ENCODE measurements around the gene FAF2.

FAF2 gene

DNA sequence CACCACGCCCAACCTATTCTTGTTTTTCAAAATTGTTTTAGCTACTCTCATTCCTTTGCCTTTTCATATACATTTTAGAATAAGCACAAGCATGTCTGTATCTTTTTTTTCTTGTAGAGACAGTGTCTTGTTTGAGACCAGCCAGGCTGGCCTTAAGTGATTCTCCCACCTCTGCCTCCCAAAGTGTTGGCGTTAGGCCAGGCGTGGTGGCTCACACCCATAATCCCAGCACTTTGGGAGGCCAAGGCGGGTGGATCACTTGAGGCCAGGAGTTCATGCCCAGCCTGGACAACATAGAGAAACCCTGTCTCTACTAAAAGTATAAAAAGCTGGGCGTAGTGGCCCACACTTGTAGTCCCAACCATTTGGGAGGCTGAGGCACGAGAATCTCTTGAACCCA, 76.0 kb downstream of the FAF2 start:
- TF ChIP-seq, protein P1, sequence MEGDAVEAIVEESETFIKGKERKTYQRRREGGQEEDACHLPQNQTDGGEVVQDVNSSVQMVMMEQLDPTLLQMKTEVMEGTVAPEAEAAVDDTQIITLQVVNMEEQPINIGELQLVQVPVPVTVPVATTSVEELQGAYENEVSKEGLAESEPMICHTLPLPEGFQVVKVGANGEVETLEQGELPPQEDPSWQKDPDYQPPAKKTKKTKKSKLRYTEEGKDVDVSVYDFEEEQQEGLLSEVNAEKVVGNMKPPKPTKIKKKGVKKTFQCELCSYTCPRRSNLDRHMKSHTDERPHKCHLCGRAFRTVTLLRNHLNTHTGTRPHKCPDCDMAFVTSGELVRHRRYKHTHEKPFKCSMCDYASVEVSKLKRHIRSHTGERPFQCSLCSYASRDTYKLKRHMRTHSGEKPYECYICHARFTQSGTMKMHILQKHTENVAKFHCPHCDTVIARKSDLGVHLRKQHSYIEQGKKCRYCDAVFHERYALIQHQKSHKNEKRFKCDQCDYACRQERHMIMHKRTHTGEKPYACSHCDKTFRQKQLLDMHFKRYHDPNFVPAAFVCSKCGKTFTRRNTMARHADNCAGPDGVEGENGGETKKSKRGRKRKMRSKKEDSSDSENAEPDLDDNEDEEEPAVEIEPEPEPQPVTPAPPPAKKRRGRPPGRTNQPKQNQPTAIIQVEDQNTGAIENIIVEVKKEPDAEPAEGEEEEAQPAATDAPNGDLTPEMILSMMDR (IDR thresholded peaks at IDR 0.05) = no peak
- no peak overlapping the region for H2AFZ ChIP-seq
- H3K36me3 ChIP-seq (ENCODE audit: control insufficient read depth, insufficient read depth, low read length) = no peaks in the 10 kb centered on the region
- H3K27ac ChIP-seq = no peak overlapping the region
- H3K4me2 ChIP-seq (ENCODE audit: low read length) = no peak overlapping the region
- H3K79me2 ChIP-seq = no peaks in the 10 kb centered on the region
- H3K27me3 ChIP-seq (ENCODE audit: control insufficient read depth, insufficient read depth, low read length) = no peaks in the 10 kb centered on the region
- H3K4me1 ChIP-seq = no peaks in the 10 kb centered on the region
- no peaks in the 10 kb centered on the region for H3K9me3 ChIP-seq (ENCODE audit: control insufficient read depth, low read length)
- no peak overlapping the region for H3K4me3 ChIP-seq (ENCODE audit: low read depth, low read length)
- H3K9ac ChIP-seq = no peak overlapping the region

DNA sequence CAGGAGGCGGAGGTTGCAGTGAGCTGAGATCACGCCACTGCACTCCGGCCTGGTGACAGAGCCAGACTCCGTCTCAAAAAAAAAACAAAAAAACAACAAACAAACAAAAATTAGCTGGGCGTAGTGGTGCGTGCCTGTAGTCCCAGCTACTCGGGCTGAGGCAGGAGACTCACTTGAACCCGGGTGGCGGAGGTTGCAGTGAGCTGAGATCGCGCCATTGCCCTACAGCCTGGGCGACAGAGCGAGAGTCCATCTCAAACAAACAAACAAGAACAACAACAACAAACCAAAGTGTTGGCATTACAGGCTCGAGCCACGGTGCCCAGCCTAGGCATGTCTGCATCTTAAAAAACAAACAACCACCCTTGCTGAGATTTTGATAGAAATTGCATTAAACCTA, 76.8 kb downstream of the FAF2 start:
- no peak overlapping the region for H3K4me2 ChIP-seq (ENCODE audit: low read length)
- no peaks in the 10 kb centered on the region for H3K27me3 ChIP-seq (ENCODE audit: control insufficient read depth, insufficient read depth, low read length)
- no peaks in the 10 kb centered on the region for H3K9me3 ChIP-seq (ENCODE audit: control insufficient read depth, low read length)
- TF ChIP-seq, protein P1 (IDR thresholded peaks at IDR 0.05) = no peak
- no peak overlapping the region for H3K27ac ChIP-seq
- no peak overlapping the region for H3K4me3 ChIP-seq (ENCODE audit: low read depth, low read length)
- no peak overlapping the region for H3K9ac ChIP-seq
- H3K79me2 ChIP-seq = no peaks in the 10 kb centered on the region
- no peak overlapping the region for H2AFZ ChIP-seq
- H3K36me3 ChIP-seq (ENCODE audit: control insufficient read depth, insufficient read depth, low read length) = no peaks in the 10 kb centered on the region
- H3K4me1 ChIP-seq = no peaks in the 10 kb centered on the region

DNA sequence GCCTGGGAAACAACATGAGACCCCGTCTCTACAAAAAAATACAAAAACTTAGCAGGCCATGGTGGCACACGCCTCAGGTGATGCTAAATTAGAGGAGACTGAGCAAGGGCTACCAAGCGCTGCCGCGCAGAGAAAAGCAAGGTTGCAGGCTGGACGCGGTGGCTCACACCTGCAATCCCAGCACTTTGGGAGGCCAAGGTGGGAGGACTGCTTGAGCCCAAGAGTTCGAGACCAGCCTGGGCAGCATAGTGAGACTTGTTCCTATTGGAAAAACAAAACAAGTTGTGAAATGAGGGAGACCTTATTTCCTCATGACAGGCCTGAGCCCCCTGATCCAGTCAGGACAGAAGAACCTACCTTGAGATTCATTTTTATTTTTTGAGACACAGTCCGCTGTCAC, 77.5 kb downstream of the FAF2 start:
- H2AFZ ChIP-seq = no peak overlapping the region
- no peaks in the 10 kb centered on the region for H3K79me2 ChIP-seq
- H3K27ac ChIP-seq = no peak overlapping the region
- no peak overlapping the region for H3K9ac ChIP-seq
- no peak overlapping the region for H3K4me2 ChIP-seq (ENCODE audit: low read length)
- H3K27me3 ChIP-seq (ENCODE audit: control insufficient read depth, insufficient read depth, low read length) = no peaks in the 10 kb centered on the region
- H3K4me1 ChIP-seq = no peaks in the 10 kb centered on the region
- TF ChIP-seq, protein P1 (IDR thresholded peaks at IDR 0.05) = no peak
- H3K36me3 ChIP-seq (ENCODE audit: control insufficient read depth, insufficient read depth, low read length) = no peaks in the 10 kb centered on the region
- H3K9me3 ChIP-seq (ENCODE audit: control insufficient read depth, low read length) = no peaks in the 10 kb centered on the region
- no peak overlapping the region for H3K4me3 ChIP-seq (ENCODE audit: low read depth, low read length)

DNA sequence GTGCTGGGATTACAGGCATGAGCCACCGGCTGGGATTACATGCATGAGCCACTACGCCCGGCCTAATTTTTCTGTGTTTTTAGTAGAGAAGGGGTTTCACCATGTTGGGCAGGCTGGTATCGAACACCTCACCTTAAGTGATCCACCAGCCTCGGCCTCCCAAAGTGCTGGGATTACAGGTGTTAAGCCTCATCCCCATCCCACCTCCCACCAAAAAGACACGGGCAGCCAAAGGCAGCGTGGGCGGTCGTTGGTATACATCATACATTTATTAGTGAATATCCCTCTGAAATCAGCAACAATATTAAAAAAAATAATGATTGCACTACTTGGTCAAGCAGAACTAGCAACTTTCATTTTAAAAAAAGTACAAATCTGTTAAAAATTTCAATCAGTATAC, 78.3 kb downstream of the FAF2 start:
- H3K4me1 ChIP-seq = no peaks in the 10 kb centered on the region
- H3K4me3 ChIP-seq (ENCODE audit: low read depth, low read length) = no peak overlapping the region
- H3K36me3 ChIP-seq (ENCODE audit: control insufficient read depth, insufficient read depth, low read length) = no peaks in the 10 kb centered on the region
- TF ChIP-seq, protein P1 (IDR thresholded peaks at IDR 0.05) = no peak
- H3K79me2 ChIP-seq = no peaks in the 10 kb centered on the region
- H2AFZ ChIP-seq = no peak overlapping the region
- no peaks in the 10 kb centered on the region for H3K27me3 ChIP-seq (ENCODE audit: control insufficient read depth, insufficient read depth, low read length)
- H3K9me3 ChIP-seq (ENCODE audit: control insufficient read depth, low read length) = no peaks in the 10 kb centered on the region
- H3K4me2 ChIP-seq (ENCODE audit: low read length) = no peak overlapping the region
- H3K9ac ChIP-seq = no peak overlapping the region
- no peak overlapping the region for H3K27ac ChIP-seq

Measured in parathyroid adenoma (tissue), 2 donors.